H1 (cell line): ENCODE results near the gene SEL1L. TPM values are rescaled to one million over a fixed set of nuclear protein-coding genes. Genes with fewer than 3 reads are reported as not detected.

ENCODE experiments used
- ASH2L ChIP-seq: fragments of 200-600, 300-600 bp; sonication (generic); IDR thresholded peaks from one replicate; pipeline ENCODE4 v1.7.1; 2017; ENCODE audit warnings: low read length
- POLR2AphosphoS5 ChIP-seq: IDR thresholded peaks from 2 replicates; pipeline ENCODE4 v1.6.1; 2011; ENCODE audit warnings: low read depth, low read length
- TAF1 ChIP-seq: IDR thresholded peaks from 2 replicates; pipeline ENCODE4 v1.6.1; 2011; ENCODE audit warnings: mild to moderate bottlenecking, low read depth, low read length
- TCF12 ChIP-seq: IDR thresholded peaks from 2 replicates; pipeline ENCODE4 v1.6.1; 2011; ENCODE audit warnings: low read depth, mild to moderate bottlenecking, low read length
- polyA plus RNA-seq, 7 experiments: library from polyadenylated mRNA; depleted of rRNA in 3 of 7; stranded (reverse) in 5 of 7; unstranded in 2 of 7; fragments of >200 nt in 5 of 7; fragments of 200-250 nt in 2 of 7; gene quantifications; 1 replicate in 5 of 7; 2 replicates in 1 of 7; 4 replicates in 1 of 7; pipeline versions ENCODE4 v1.2.1 to v1.2.3, GENCODE V29; 2011 to 2013; ENCODE audit warnings: missing spikeins in 2 of 7, mixed read lengths in 2 of 7
- total RNA-seq: library from RNA; stranded (reverse); fragmentation: NEBNext Ultra II Directional; extraction: Animal tissue kit (Norgen Biotek cat#: 25700); gene quantifications from 2 replicates; pipeline ENCODE4 v1.2.1, GENCODE V29; 2021

The SEL1L gene
- total and polyA plus RNA-seq, 2 of the 8 experiments (the other 6 are each of a cell fraction or from before 2014, with no cell fraction given), result 4.3 to 34.9 TPM

GRCh38 chr14:81523016-81523415, 10.6 kb downstream of the SEL1L start (continued):
- no peak for TF ChIP-seq POLR2AphosphoS5
- no peak for TF ChIP-seq TCF12
- no peak for TF ChIP-seq ASH2L
- TF ChIP-seq TAF1, result no peak
